Measurements from ENCODE around the gene CDC42BPA. TPM values are rescaled to one million over a fixed set of nuclear protein-coding genes. Genes with fewer than 3 reads are reported as not detected.

CDC42BPA gene
- total RNA-seq, 1 experiment from 2014 or later, result 25.2 TPM

DNA sequence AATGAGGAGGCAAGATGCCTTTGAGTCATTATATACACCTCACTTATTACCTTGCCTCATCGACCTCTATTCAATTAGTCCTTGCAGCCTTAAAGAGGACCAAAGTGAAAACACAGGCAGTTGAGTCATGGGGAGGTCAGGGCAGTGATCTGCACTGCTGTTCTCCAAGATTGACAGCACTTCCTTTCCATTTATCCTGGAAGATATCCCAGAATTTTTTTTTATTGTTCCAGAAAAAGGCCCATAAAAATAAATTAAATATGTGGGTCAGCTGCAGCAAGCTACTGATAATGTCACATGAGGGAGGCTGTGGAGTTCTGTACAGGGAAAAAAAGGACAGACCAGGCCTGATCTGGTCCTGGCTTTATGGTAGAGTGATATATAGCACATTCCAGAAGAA is 33.2 kb upstream of the CDC42BPA start:
- no peak for DNase-seq (ENCODE audit: low spot score)
- Mint-ChIP-seq H3K27me3 (ENCODE audit: low read depth) (peaks cover 6% of the 10 kb centered on the region), H3K4me1 (peaks cover 35% of the 10 kb centered on the region), H3K27ac (no peak overlapping the region), H3K4me3 (no peak overlapping the region), H3K9me3 (no peaks in the 10 kb centered on the region), H3K36me3 (no peaks in the 10 kb centered on the region)
- CTCF ChIA-PET, result no interaction called here
- POLR2A ChIA-PET, result no interaction called here
- no peak for ATAC-seq
- no peak for TF ChIP-seq ZBTB21 (CRISPR knock-in tag; IDR thresholded peaks at IDR 0.05; ENCODE audit: borderline replicate concordance)
- TF ChIP-seq NR1H2 (CRISPR knock-in tag; IDR thresholded peaks at IDR 0.05), result no peak

DNA sequence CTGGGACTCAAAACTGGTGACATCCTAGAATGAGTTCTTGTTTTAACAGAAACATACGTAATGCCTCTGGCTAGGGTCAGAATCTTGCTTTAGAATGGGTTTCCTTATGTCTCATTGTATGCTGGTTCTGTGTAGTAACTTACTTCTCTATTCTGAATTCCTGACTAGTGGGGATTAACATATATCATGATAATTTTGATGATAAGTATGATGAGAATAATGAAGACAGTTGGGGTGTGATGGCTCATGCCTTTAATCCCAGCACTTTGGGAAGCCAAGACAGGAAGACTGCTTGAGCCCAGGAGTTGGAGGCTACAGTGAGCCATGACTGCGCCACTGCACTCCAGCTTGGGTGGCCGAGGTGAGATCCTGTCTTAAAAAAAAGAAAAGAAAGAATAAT is 31.7 kb upstream of the CDC42BPA start:
- ChIA-PET POLR2A (no interaction called here), CTCF (interaction anchor here (1.0 kb wide), 1 partner anchor 91 kb away, joined by 3 read pairs; no protein-coding TSS in a partner anchor)
- H3K4me1 Mint-ChIP-seq, result peaks cover 20% of the 10 kb centered on the region
- DNase-seq (ENCODE audit: low spot score), result no peak
- no peak overlapping the region for H3K27ac Mint-ChIP-seq
- H3K4me3 Mint-ChIP-seq, result no peak overlapping the region
- no peaks in the 10 kb centered on the region for H3K9me3 Mint-ChIP-seq
- ATAC-seq, result no peak
- H3K27me3 Mint-ChIP-seq (ENCODE audit: low read depth), result peaks cover 3% of the 10 kb centered on the region
- H3K36me3 Mint-ChIP-seq, result no peaks in the 10 kb centered on the region
- TF ChIP-seq, protein P1, sequence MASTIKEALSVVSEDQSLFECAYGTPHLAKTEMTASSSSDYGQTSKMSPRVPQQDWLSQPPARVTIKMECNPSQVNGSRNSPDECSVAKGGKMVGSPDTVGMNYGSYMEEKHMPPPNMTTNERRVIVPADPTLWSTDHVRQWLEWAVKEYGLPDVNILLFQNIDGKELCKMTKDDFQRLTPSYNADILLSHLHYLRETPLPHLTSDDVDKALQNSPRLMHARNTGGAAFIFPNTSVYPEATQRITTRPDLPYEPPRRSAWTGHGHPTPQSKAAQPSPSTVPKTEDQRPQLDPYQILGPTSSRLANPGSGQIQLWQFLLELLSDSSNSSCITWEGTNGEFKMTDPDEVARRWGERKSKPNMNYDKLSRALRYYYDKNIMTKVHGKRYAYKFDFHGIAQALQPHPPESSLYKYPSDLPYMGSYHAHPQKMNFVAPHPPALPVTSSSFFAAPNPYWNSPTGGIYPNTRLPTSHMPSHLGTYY (CRISPR knock-in tag; IDR thresholded peaks at IDR 0.05), result no peak
- TF ChIP-seq, protein P2, sequence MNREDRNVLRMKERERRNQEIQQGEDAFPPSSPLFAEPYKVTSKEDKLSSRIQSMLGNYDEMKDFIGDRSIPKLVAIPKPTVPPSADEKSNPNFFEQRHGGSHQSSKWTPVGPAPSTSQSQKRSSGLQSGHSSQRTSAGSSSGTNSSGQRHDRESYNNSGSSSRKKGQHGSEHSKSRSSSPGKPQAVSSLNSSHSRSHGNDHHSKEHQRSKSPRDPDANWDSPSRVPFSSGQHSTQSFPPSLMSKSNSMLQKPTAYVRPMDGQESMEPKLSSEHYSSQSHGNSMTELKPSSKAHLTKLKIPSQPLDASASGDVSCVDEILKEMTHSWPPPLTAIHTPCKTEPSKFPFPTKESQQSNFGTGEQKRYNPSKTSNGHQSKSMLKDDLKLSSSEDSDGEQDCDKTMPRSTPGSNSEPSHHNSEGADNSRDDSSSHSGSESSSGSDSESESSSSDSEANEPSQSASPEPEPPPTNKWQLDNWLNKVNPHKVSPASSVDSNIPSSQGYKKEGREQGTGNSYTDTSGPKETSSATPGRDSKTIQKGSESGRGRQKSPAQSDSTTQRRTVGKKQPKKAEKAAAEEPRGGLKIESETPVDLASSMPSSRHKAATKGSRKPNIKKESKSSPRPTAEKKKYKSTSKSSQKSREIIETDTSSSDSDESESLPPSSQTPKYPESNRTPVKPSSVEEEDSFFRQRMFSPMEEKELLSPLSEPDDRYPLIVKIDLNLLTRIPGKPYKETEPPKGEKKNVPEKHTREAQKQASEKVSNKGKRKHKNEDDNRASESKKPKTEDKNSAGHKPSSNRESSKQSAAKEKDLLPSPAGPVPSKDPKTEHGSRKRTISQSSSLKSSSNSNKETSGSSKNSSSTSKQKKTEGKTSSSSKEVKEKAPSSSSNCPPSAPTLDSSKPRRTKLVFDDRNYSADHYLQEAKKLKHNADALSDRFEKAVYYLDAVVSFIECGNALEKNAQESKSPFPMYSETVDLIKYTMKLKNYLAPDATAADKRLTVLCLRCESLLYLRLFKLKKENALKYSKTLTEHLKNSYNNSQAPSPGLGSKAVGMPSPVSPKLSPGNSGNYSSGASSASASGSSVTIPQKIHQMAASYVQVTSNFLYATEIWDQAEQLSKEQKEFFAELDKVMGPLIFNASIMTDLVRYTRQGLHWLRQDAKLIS (CRISPR knock-in tag; IDR thresholded peaks at IDR 0.05; ENCODE audit: borderline replicate concordance), result no peak
- TF ChIP-seq ZNF263 (CRISPR knock-in tag; IDR thresholded peaks at IDR 0.05; ENCODE audit: low read depth) (no peak), FOXK1 (CRISPR knock-in tag; IDR thresholded peaks at IDR 0.05) (no peak), SP1 (CRISPR knock-in tag; conservative IDR thresholded peaks at IDR 0.05) (no peak), PRRX2 (CRISPR knock-in tag; IDR thresholded peaks at IDR 0.05) (no peak), EMX1 (CRISPR knock-in tag; IDR thresholded peaks at IDR 0.05) (no peak), GRHL2 (CRISPR knock-in tag; IDR thresholded peaks at IDR 0.05; ENCODE audit: insufficient replicate concordance, severe bottlenecking) (no peak), OVOL2 (CRISPR knock-in tag; IDR thresholded peaks at IDR 0.05; ENCODE audit: borderline replicate concordance) (no peak), FOXJ3 (CRISPR knock-in tag; IDR thresholded peaks at IDR 0.05; ENCODE audit: borderline replicate concordance) (no peak), JUN (CRISPR knock-in tag; IDR thresholded peaks at IDR 0.05) (no peak), RELA (CRISPR knock-in tag; IDR thresholded peaks at IDR 0.05; ENCODE audit: borderline replicate concordance) (no peak)
- TF ChIP-seq, protein P3, sequence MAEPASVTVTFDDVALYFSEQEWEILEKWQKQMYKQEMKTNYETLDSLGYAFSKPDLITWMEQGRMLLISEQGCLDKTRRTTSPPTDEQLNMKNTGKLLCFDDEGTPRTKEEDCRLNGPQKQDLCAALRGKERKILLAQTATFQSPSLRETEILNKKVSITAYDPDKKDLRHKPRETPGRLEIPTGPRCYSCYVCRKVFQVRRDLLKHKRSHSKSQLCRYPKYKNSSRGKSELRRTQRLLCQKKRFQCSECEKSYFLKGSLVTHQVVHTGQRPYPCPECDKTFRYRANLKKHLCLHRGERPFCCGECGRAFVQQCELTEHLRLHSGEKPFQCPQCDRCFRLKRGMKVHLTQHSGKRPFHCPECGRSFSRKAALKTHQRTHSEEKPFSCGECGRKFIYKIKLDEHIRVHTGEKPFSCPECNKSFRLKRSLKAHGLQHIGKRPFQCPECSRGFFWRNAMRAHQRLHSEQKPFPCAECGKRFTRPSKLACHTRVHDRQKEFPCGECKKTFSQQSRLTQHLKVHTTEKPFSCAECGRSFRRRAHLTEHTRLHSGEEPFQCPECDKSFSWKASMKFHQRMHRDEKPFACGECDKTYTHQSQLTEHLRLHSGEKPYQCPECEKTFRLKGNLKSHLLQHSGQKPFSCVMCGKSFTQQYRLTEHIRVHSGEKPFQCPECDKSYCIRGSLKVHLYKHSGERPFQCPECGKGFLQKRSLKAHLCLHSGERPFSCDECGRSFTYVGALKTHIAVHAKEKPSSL (CRISPR knock-in tag; conservative IDR thresholded peaks at IDR 0.05), result no peak
- TF ChIP-seq, protein P4, sequence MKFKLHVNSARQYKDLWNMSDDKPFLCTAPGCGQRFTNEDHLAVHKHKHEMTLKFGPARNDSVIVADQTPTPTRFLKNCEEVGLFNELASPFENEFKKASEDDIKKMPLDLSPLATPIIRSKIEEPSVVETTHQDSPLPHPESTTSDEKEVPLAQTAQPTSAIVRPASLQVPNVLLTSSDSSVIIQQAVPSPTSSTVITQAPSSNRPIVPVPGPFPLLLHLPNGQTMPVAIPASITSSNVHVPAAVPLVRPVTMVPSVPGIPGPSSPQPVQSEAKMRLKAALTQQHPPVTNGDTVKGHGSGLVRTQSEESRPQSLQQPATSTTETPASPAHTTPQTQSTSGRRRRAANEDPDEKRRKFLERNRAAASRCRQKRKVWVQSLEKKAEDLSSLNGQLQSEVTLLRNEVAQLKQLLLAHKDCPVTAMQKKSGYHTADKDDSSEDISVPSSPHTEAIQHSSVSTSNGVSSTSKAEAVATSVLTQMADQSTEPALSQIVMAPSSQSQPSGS (CRISPR knock-in tag; IDR thresholded peaks at IDR 0.05; ENCODE audit: borderline replicate concordance, low read depth), result no peak
- TF ChIP-seq, protein P5, sequence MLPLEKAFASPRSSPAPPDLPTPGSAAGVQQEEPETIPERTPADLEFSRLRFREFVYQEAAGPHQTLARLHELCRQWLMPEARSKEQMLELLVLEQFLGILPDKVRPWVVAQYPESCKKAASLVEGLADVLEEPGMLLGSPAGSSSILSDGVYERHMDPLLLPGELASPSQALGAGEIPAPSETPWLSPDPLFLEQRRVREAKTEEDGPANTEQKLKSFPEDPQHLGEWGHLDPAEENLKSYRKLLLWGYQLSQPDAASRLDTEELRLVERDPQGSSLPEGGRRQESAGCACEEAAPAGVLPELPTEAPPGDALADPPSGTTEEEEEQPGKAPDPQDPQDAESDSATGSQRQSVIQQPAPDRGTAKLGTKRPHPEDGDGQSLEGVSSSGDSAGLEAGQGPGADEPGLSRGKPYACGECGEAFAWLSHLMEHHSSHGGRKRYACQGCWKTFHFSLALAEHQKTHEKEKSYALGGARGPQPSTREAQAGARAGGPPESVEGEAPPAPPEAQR (CRISPR knock-in tag; IDR thresholded peaks at IDR 0.05), result no peak
- TF ChIP-seq, protein P6, sequence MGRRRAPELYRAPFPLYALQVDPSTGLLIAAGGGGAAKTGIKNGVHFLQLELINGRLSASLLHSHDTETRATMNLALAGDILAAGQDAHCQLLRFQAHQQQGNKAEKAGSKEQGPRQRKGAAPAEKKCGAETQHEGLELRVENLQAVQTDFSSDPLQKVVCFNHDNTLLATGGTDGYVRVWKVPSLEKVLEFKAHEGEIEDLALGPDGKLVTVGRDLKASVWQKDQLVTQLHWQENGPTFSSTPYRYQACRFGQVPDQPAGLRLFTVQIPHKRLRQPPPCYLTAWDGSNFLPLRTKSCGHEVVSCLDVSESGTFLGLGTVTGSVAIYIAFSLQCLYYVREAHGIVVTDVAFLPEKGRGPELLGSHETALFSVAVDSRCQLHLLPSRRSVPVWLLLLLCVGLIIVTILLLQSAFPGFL (CRISPR knock-in tag; IDR thresholded peaks at IDR 0.05; ENCODE audit: borderline replicate concordance), result no peak
- TF ChIP-seq, protein P7, sequence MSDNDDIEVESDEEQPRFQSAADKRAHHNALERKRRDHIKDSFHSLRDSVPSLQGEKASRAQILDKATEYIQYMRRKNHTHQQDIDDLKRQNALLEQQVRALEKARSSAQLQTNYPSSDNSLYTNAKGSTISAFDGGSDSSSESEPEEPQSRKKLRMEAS (CRISPR knock-in tag; IDR thresholded peaks at IDR 0.05), result no peak
- TF ChIP-seq, protein P8, sequence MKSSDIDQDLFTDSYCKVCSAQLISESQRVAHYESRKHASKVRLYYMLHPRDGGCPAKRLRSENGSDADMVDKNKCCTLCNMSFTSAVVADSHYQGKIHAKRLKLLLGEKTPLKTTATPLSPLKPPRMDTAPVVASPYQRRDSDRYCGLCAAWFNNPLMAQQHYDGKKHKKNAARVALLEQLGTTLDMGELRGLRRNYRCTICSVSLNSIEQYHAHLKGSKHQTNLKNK (CRISPR knock-in tag; IDR thresholded peaks at IDR 0.05), result no peak
